GM12873 (cell line): ENCODE results near the gene COPZ2.

Source experiments
- CTCF ChIP-seq: IDR thresholded peaks from 2 replicates; pipeline ENCODE4 v1.5.1; 2012; ENCODE audit warnings: low read depth, mild to moderate bottlenecking, moderate library complexity, low read length, control low read depth; ENCODE audit not compliant: insufficient read depth; ENCODE audit errors: missing control alignments

COPZ2 gene

GRCh38 chr17:47982091-47982617 is 55.4 kb downstream of the COPZ2 start:
- no peak for TF ChIP-seq CTCF

GRCh38 chr17:47981462-47981861 is 56.1 kb downstream of the COPZ2 start:
- no peak for TF ChIP-seq CTCF

- no peak for TF ChIP-seq CTCF
Measured at GRCh38 chr17:47980541-47980940, 57.1 kb downstream of the COPZ2 start.

GRCh38 chr17:47978324-47978723 is 59.3 kb downstream of the COPZ2 start:
- peak; percentile 87 for TF ChIP-seq CTCF
